PC-3 (cell line): Measurements from ENCODE around the gene RUVBL2.

Experiments used
- EZH2 ChIP-seq: fragments of 300-600 bp; sonication (generic); IDR thresholded peaks from one replicate; pipeline ENCODE4 v1.6.1; 2017; ENCODE audit warnings: antibody characterized with exemption, mild to moderate bottlenecking, low read length; ENCODE audit not compliant: unreplicated experiment
- EZH2phosphoT487 ChIP-seq: fragments of 300-600 bp; sonication (generic); IDR thresholded peaks from 2 replicates; pipeline ENCODE4 v1.6.1; 2018; ENCODE audit warnings: mild to moderate bottlenecking, antibody characterized with exemption, low read length, borderline replicate concordance
- TF ChIP-seq, protein P1 (sequence below): fragments of 300-600 bp; sonication (generic); conservative IDR thresholded peaks from 2 replicates; pipeline ENCODE4 v1.5.1; 2017; ENCODE audit warnings: antibody characterized with exemption, low read depth, mild to moderate bottlenecking, low read length

DNA sequence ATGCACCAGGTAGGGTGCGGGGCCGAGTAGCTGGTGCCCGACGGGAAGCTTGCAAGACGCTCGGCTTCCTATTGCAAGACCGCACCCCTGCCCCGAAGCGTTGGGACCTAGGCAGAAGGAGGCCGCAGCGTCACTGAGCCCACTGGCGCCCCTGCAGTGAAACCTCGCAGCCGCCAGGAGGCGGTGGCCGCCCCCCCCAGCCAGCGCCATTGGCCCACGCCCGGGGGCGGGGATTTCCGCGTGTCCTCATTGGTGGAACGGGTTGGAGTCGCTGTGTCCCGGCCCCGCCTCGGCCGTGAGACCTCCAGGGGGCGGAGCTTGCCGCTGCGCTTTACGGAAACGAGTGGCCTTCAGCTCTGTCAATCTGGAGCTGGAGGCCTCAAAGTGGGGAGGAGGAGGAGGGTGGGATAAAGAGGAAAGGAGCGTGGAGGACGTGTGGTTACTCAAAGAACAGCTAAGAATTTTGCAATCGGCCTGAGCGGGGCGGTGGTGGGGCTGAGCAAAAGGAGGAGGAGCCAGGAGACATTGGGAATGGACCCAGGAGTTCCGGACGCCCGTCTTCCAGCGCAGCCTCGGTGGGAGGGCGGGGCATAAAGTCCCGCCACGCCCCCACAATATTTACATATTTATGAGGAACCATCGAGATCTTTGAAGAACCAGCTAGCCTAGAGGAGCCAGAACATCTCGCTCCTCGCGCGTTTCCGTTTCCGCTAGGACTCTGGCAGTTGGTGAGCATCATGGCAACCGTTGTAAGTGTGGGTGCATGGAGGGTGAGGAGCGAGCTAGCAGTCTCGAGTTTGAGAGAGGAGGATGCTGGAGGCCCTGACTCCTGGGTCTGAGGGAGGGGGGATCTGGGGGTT is at the start of gene RUVBL2, which contains the start of gene GYS1:
- TF ChIP-seq, protein P1, sequence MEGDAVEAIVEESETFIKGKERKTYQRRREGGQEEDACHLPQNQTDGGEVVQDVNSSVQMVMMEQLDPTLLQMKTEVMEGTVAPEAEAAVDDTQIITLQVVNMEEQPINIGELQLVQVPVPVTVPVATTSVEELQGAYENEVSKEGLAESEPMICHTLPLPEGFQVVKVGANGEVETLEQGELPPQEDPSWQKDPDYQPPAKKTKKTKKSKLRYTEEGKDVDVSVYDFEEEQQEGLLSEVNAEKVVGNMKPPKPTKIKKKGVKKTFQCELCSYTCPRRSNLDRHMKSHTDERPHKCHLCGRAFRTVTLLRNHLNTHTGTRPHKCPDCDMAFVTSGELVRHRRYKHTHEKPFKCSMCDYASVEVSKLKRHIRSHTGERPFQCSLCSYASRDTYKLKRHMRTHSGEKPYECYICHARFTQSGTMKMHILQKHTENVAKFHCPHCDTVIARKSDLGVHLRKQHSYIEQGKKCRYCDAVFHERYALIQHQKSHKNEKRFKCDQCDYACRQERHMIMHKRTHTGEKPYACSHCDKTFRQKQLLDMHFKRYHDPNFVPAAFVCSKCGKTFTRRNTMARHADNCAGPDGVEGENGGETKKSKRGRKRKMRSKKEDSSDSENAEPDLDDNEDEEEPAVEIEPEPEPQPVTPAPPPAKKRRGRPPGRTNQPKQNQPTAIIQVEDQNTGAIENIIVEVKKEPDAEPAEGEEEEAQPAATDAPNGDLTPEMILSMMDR = peak; percentile 72
- TF ChIP-seq EZH2phosphoT487 (no peak), EZH2 (no peak)
